ENCODE data around the gene DACH2.
"Not testable (repeated sequence)": the region's sequence is repeated elsewhere in the genome, so short reads cannot be mapped to it uniquely, and the experiment has no call there.

DACH2 gene

DNA sequence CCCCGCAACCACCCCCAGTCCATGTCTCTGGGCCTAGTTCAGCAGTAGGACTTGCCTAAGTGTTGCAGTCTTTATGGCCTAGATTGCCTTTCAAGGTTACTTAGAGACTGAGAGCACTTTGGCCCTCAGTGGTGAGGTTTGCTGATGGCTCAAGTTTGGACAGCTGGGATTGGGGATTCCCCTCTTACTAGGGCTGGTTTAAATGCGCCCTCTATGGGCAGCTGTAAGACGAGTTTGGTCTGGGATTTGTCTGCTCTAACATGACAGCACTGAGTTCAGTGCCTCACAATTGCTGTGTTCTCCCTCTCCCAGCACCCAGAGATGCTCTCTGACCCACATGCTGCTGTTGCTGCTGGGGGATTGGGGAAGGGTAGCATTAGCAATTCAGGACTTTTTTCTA is 23.1 kb downstream of the DACH2 start:
- H3K9me3 ChIP-seq (ENCODE audit: control insufficient read depth, insufficient read depth, low read length): peaks cover 2% of the 10 kb centered on the region
- no peaks in the 10 kb centered on the region for H3K27me3 ChIP-seq (ENCODE audit: control insufficient read depth, insufficient read depth, low read length)
- no peaks in the 10 kb centered on the region for H3K4me1 ChIP-seq (ENCODE audit: control insufficient read depth, insufficient read depth, low read length)
- no peak overlapping the region for H3K4me3 ChIP-seq (ENCODE audit: low read depth, low read length)
- no peaks in the 10 kb centered on the region for H3K36me3 ChIP-seq (ENCODE audit: control insufficient read depth, insufficient read depth, low read length)
- no peak overlapping the region for H3K9ac ChIP-seq (ENCODE audit: low read depth, low read length)

DNA sequence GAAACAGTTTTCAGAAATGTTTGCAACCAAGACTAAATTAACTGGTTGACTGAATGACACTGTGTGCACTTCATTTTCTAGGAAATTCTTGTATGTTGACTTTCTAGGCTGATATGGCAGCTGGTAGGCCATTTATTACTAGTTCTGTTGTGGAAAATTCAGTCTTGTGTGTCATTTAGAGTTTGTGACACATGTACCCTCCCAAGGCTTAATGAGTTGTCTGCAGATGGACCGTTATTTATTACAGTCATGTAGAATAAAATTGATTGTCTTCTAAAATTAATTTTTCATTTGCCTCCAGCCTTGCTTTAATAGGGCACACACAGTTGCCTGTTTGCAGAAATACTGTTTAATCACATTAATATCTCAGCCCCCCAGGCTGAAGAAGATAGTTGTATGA is 30.7 kb downstream of the DACH2 start:
- no peaks in the 10 kb centered on the region for H3K9me3 ChIP-seq (ENCODE audit: control insufficient read depth, insufficient read depth, low read length)
- H3K4me3 ChIP-seq (ENCODE audit: low read depth, low read length): no peak overlapping the region
- H3K9ac ChIP-seq (ENCODE audit: low read depth, low read length): no peak overlapping the region
- H3K36me3 ChIP-seq (ENCODE audit: control insufficient read depth, insufficient read depth, low read length): no peaks in the 10 kb centered on the region
- no peaks in the 10 kb centered on the region for H3K4me1 ChIP-seq (ENCODE audit: control insufficient read depth, insufficient read depth, low read length)
- H3K27me3 ChIP-seq (ENCODE audit: control insufficient read depth, insufficient read depth, low read length): no peaks in the 10 kb centered on the region

DNA sequence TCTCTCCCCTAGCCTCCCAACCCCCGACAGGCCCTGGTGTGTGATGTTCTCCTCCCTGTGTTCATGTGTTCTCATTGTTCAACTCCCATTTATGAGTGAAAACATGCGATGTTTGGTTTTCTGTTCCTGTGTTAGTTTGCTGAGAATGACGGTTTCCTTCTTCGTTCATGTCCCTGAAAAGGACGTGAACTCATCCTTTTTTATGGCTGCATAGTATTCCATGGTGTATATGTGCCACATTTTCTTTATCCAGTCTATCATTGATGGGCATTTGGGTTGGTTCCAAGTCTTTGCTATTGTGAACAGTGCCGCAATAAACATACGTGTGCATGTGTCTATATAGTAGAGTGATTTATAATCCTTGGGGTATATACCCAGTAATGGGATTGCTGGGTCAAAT is 33.1 kb downstream of the DACH2 start:
- not testable (repeated sequence) for H3K9me3 ChIP-seq (ENCODE audit: control insufficient read depth, insufficient read depth, low read length); H3K36me3 ChIP-seq (ENCODE audit: control insufficient read depth, insufficient read depth, low read length); H3K4me3 ChIP-seq (ENCODE audit: low read depth, low read length); H3K4me1 ChIP-seq (ENCODE audit: control insufficient read depth, insufficient read depth, low read length); H3K9ac ChIP-seq (ENCODE audit: low read depth, low read length); H3K27me3 ChIP-seq (ENCODE audit: control insufficient read depth, insufficient read depth, low read length)

DNA sequence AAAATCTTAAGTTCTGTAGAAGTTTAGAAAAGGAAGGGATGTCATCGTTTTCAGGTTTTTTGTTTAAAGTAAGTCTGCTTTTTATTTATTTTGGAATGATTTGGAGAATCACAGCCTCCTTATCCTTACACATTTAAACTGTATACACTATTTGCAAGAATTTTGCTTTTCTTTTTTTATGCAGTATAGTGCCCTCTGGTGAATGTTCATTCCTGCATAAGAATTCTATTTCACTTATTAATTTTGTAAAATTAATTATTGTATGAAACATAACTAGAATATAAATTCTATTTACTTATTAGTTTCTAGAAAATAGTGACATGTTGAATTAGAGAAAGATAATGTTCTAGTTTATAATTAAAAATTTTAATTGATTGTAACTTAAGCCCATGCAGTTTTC is 44.6 kb downstream of the DACH2 start:
- no peaks in the 10 kb centered on the region for H3K27me3 ChIP-seq (ENCODE audit: control insufficient read depth, insufficient read depth, low read length)
- no peaks in the 10 kb centered on the region for H3K36me3 ChIP-seq (ENCODE audit: control insufficient read depth, insufficient read depth, low read length)
- no peaks in the 10 kb centered on the region for H3K9me3 ChIP-seq (ENCODE audit: control insufficient read depth, insufficient read depth, low read length)
- no peak overlapping the region for H3K4me3 ChIP-seq (ENCODE audit: low read depth, low read length)
- H3K9ac ChIP-seq (ENCODE audit: low read depth, low read length): no peak overlapping the region
- no peaks in the 10 kb centered on the region for H3K4me1 ChIP-seq (ENCODE audit: control insufficient read depth, insufficient read depth, low read length)

DNA sequence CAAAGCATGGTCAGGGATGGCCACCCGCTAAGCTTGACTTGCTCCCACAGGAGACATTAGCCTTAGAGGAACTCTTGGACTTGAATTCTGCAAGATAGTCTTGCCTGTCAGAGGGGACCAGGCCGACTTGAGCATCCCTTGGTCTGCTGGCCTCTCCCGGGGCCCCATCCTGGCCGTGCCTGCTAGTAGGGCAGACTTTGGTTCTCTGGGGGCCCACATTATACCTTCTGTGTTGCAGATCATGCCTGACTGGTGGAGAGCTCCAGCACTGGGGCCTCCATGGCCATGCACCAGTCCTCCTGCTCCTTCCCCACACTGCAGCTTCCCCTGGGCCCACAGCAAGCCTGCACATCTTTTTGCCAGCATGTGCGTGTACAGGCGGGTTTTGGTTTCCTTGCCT is 46.5 kb downstream of the DACH2 start:
- H3K9ac ChIP-seq (ENCODE audit: low read depth, low read length): no peak overlapping the region
- H3K9me3 ChIP-seq (ENCODE audit: control insufficient read depth, insufficient read depth, low read length): no peaks in the 10 kb centered on the region
- H3K4me3 ChIP-seq (ENCODE audit: low read depth, low read length): no peak overlapping the region
- H3K36me3 ChIP-seq (ENCODE audit: control insufficient read depth, insufficient read depth, low read length): no peaks in the 10 kb centered on the region
- no peaks in the 10 kb centered on the region for H3K27me3 ChIP-seq (ENCODE audit: control insufficient read depth, insufficient read depth, low read length)
- no peaks in the 10 kb centered on the region for H3K4me1 ChIP-seq (ENCODE audit: control insufficient read depth, insufficient read depth, low read length)

DNA sequence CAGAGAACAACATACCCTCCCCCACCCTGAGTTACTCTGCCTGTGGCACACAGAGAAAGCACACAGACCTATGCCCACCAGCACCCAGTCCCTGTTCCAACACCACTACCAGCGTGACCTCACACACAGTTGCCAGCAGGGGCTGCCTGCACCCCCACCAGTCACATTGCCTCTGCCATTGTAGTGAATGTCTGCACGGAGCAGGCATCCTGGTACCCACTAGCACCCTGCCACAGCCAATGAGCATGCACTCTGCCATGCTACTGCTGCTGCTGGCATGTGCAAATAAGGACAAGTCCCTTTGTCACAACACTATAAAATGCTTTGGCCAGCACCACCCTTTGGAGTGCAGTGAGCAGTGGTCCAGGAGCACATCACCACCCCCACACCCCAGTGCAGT is 47.1 kb downstream of the DACH2 start:
- Histone ChIP-seq H3K27me3 (ENCODE audit: control insufficient read depth, insufficient read depth, low read length) (no peaks in the 10 kb centered on the region), H3K9ac (ENCODE audit: low read depth, low read length) (no peak overlapping the region), H3K36me3 (ENCODE audit: control insufficient read depth, insufficient read depth, low read length) (no peaks in the 10 kb centered on the region), H3K4me1 (ENCODE audit: control insufficient read depth, insufficient read depth, low read length) (no peaks in the 10 kb centered on the region), H3K9me3 (ENCODE audit: control insufficient read depth, insufficient read depth, low read length) (no peaks in the 10 kb centered on the region), H3K4me3 (ENCODE audit: low read depth, low read length) (no peak overlapping the region)

DNA sequence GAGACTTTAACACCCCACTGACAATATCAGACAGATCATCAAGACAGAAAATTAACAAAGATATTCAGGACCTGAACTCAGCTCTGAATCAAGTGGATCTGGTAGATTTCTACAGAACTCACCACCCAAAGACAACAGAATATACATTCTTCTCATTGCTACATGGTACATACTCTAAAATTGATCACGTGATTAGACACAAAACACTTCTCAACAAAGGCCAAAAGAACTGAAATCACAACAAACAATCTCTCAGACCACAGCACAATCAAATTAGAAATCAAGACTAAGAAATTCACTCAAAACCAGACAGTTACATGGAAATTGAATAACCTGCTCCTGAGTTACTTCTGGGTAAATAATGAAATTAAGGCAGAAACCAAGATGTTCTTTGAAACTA is 49.6 kb downstream of the DACH2 start:
- Histone ChIP-seq H3K4me3 (ENCODE audit: low read depth, low read length) (no peak overlapping the region), H3K9ac (ENCODE audit: low read depth, low read length) (no peak overlapping the region), H3K9me3 (ENCODE audit: control insufficient read depth, insufficient read depth, low read length) (no peaks in the 10 kb centered on the region), H3K27me3 (ENCODE audit: control insufficient read depth, insufficient read depth, low read length) (no peaks in the 10 kb centered on the region), H3K36me3 (ENCODE audit: control insufficient read depth, insufficient read depth, low read length) (no peaks in the 10 kb centered on the region), H3K4me1 (ENCODE audit: control insufficient read depth, insufficient read depth, low read length) (no peaks in the 10 kb centered on the region)

DNA sequence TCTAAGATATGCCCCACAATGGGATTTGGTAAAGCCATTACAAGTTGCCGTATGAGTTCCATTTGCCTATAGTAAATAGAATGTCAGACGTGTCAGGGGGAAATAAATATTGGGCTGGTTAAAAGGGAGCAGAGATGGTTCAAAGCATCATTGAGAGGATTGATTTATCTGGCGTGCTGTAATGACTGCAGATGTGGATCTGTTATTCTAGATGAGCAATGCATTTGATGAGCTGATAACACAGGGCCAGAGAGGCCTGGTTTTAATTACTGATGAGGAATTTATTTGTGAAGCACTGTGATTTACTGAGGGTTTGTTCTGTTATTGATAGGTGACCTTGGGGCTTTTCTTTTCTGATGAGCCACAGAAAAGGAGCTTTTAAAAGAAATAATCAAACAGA is 62.5 kb downstream of the DACH2 start:
- Histone ChIP-seq H3K27me3 (ENCODE audit: control insufficient read depth, insufficient read depth, low read length) (no peaks in the 10 kb centered on the region), H3K9ac (ENCODE audit: low read depth, low read length) (no peak overlapping the region), H3K4me3 (ENCODE audit: low read depth, low read length) (no peak overlapping the region), H3K9me3 (ENCODE audit: control insufficient read depth, insufficient read depth, low read length) (no peaks in the 10 kb centered on the region), H3K36me3 (ENCODE audit: control insufficient read depth, insufficient read depth, low read length) (no peaks in the 10 kb centered on the region), H3K4me1 (ENCODE audit: control insufficient read depth, insufficient read depth, low read length) (no peaks in the 10 kb centered on the region)

DNA sequence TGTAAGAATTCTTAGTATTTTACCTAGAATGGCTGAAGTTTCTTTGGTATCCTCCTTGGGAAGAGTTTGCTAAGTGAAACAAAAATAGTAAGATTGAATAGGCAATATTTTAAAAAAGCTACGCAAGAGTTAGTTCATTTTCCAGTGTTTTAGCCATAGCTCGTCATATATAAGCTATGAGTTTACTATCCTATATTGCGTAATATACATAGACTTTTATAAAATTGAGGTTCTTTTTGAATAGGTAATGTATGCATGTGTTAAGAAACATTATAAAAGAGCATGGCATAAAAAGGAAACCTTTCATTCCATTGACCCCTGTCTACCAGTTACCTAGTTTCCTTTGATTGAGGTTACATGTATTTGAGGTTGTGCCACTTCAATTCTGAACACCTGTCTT is 67.0 kb downstream of the DACH2 start:
- Histone ChIP-seq H3K36me3 (ENCODE audit: control insufficient read depth, insufficient read depth, low read length) (no peaks in the 10 kb centered on the region), H3K27me3 (ENCODE audit: control insufficient read depth, insufficient read depth, low read length) (no peaks in the 10 kb centered on the region), H3K9me3 (ENCODE audit: control insufficient read depth, insufficient read depth, low read length) (no peaks in the 10 kb centered on the region), H3K9ac (ENCODE audit: low read depth, low read length) (no peak overlapping the region), H3K4me1 (ENCODE audit: control insufficient read depth, insufficient read depth, low read length) (no peaks in the 10 kb centered on the region), H3K4me3 (ENCODE audit: low read depth, low read length) (no peak overlapping the region)

DNA sequence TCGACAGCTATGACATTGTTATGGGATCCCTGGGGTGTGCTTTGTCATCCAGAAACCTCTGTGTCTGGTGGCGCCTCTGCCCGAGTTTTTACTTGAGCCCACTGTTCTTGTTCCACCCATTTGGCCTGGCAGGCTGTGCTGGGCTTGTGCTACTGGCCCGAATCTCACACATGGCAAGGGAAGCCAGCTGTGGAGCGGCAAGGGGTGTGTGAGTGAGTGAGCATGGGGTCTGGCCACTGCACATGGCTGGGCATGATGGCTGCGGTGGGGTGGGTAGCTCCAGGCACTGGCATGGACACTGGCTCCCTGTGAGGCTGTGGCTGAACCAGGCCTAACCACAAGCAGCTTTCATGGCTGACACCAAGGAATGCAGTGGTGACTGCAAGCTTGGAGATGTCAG is 89.2 kb downstream of the DACH2 start:
- Histone ChIP-seq H3K4me1 (ENCODE audit: control insufficient read depth, insufficient read depth, low read length) (no peaks in the 10 kb centered on the region), H3K27me3 (ENCODE audit: control insufficient read depth, insufficient read depth, low read length) (no peaks in the 10 kb centered on the region)

DNA sequence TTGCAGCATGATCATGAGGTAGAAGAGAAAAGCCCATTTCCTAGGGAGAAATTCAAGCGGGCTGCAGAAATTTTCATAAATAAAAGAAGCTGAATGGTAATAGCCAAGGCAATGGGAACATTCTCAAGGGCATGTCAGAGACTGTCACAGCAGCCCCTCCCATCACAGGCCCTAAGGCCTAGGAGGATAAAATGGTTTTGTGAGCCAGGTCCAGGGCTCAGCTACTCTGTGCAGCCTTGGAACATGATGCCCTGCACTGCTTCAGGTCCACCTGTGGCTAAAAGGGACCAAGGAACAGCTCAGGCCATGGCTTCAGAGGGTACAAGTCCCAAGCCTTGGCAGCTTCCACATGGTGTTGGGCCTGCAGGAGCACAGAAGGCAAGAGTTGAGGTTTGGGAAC is 93.3 kb downstream of the DACH2 start:
- no peaks in the 10 kb centered on the region for H3K36me3 ChIP-seq (ENCODE audit: control insufficient read depth, insufficient read depth, low read length)
- no peak overlapping the region for H3K9ac ChIP-seq (ENCODE audit: low read depth, low read length)
- H3K4me3 ChIP-seq (ENCODE audit: low read depth, low read length): no peak overlapping the region
- H3K27me3 ChIP-seq (ENCODE audit: control insufficient read depth, insufficient read depth, low read length): no peaks in the 10 kb centered on the region
- H3K9me3 ChIP-seq (ENCODE audit: control insufficient read depth, insufficient read depth, low read length): peaks cover 14% of the 10 kb centered on the region
- no peaks in the 10 kb centered on the region for H3K4me1 ChIP-seq (ENCODE audit: control insufficient read depth, insufficient read depth, low read length)

More for the DNA sequence above, 89.2 kb downstream of the DACH2 start:
- Histone ChIP-seq H3K9ac (ENCODE audit: low read depth, low read length) (no peak overlapping the region), H3K36me3 (ENCODE audit: control insufficient read depth, insufficient read depth, low read length) (no peaks in the 10 kb centered on the region), H3K9me3 (ENCODE audit: control insufficient read depth, insufficient read depth, low read length) (peaks cover 8% of the 10 kb centered on the region), H3K4me3 (ENCODE audit: low read depth, low read length) (no peak overlapping the region)

DNA sequence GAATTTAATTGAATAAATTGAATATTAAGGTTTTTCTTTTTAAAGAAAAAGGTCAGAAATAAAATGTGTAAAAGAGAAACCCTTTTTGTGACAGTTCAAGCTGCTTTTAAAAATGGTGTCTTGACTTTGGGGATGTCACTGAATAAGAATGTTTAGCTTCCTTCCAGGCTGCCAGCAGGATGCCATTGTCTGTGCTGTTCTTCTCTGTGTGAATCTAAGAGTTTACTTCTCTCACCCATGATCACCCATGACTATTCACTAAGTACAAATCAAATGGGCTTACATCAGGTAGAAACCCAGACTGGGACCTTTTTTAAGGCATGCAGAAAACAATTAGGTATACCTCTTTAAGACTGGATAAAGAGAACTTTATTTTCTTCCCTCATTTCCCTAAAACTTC is 115.3 kb downstream of the DACH2 start:
- H3K4me1 ChIP-seq (ENCODE audit: control insufficient read depth, insufficient read depth, low read length): no peaks in the 10 kb centered on the region
- no peaks in the 10 kb centered on the region for H3K27me3 ChIP-seq (ENCODE audit: control insufficient read depth, insufficient read depth, low read length)

DNA sequence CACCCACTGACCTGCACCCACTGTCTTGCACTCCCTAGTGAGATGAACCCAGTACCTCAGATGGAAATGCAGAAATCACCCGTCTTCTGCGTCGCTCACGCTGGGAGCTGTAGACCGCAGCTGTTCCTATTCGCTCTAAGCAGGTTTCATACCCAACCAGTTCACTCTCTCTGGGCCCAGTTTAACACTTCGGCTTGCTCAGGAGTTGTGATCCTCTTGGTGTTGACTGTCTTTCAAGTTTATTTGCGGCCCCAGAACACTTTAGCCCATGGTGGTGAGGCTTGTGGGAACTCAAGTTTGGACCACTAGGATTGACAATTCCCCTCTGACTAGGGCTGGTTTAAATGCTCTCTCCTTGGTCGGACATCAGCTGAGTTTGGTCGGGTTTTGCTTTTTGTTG is 147.0 kb downstream of the DACH2 start:
- H3K4me1 ChIP-seq (ENCODE audit: control insufficient read depth, insufficient read depth, low read length): no peaks in the 10 kb centered on the region
- H3K27me3 ChIP-seq (ENCODE audit: control insufficient read depth, insufficient read depth, low read length): no peaks in the 10 kb centered on the region
- no peaks in the 10 kb centered on the region for H3K36me3 ChIP-seq (ENCODE audit: control insufficient read depth, insufficient read depth, low read length)
- peak overlapping the region; percentile 31 for H3K4me3 ChIP-seq (ENCODE audit: low read depth, low read length)
- no peak overlapping the region for H3K9ac ChIP-seq (ENCODE audit: low read depth, low read length)
- no peaks in the 10 kb centered on the region for H3K9me3 ChIP-seq (ENCODE audit: control insufficient read depth, insufficient read depth, low read length)

More for the DNA sequence above, 115.3 kb downstream of the DACH2 start:
- H3K36me3 ChIP-seq (ENCODE audit: control insufficient read depth, insufficient read depth, low read length): no peaks in the 10 kb centered on the region
- H3K9me3 ChIP-seq (ENCODE audit: control insufficient read depth, insufficient read depth, low read length): no peaks in the 10 kb centered on the region
- no peak overlapping the region for H3K9ac ChIP-seq (ENCODE audit: low read depth, low read length)
- H3K4me3 ChIP-seq (ENCODE audit: low read depth, low read length): no peak overlapping the region
